ENCODE data around the gene TNFRSF25.

The TNFRSF25 gene

GRCh38 chr1:6483017-6483760 lies 17.2 kb upstream of the TNFRSF25 start:
- H3K79me2 ChIP-seq (ENCODE audit: low read length): no peaks in the 10 kb centered on the region
- no peak overlapping the region for H3K4me2 ChIP-seq (ENCODE audit: low read length)
- no peaks in the 10 kb centered on the region for H3K27me3 ChIP-seq (ENCODE audit: low read depth, low read length)
- no peak overlapping the region for H2AFZ ChIP-seq (ENCODE audit: low read depth, low read length)
- H3K9ac ChIP-seq (ENCODE audit: low read length): no peak overlapping the region
- TF ChIP-seq EZH2phosphoT487 (IDR thresholded peaks at IDR 0.05; ENCODE audit: low read depth): no peak
- no peak for TF ChIP-seq CTCF (IDR thresholded peaks at IDR 0.05; ENCODE audit: low read depth, low read length)
- H3K4me3 ChIP-seq (ENCODE audit: low read length): no peak overlapping the region
- 0 out of 2 replicates have a peak, but pooled peaks cover 6% of the 10 kb centered on the region for H3K4me1 ChIP-seq (ENCODE audit: low read length)
- H3K9me3 ChIP-seq (ENCODE audit: insufficient read depth, low read length): no peaks in the 10 kb centered on the region
- H3K36me3 ChIP-seq (replicated peaks; ENCODE audit: low read depth, low read length): no peaks in the 10 kb centered on the region
- H4K20me1 ChIP-seq (ENCODE audit: insufficient read depth, low read length): no peaks in the 10 kb centered on the region
- H3K27ac ChIP-seq (ENCODE audit: low read length): no peak overlapping the region

- H3K27ac ChIP-seq (ENCODE audit: low read length): no peak overlapping the region
- H3K4me2 ChIP-seq (ENCODE audit: low read length): no peak overlapping the region
- no peaks in the 10 kb centered on the region for H4K20me1 ChIP-seq (ENCODE audit: insufficient read depth, low read length)
- no peak overlapping the region for H2AFZ ChIP-seq (ENCODE audit: low read depth, low read length)
- 0 out of 2 replicates have a peak, but pooled peaks cover 6% of the 10 kb centered on the region for H3K4me1 ChIP-seq (ENCODE audit: low read length)
- no peaks in the 10 kb centered on the region for H3K36me3 ChIP-seq (replicated peaks; ENCODE audit: low read depth, low read length)
- no peak overlapping the region for H3K4me3 ChIP-seq (ENCODE audit: low read length)
- no peaks in the 10 kb centered on the region for H3K27me3 ChIP-seq (ENCODE audit: low read depth, low read length)
- TF ChIP-seq EZH2phosphoT487 (IDR thresholded peaks at IDR 0.05; ENCODE audit: low read depth) (no peak), CTCF (IDR thresholded peaks at IDR 0.05; ENCODE audit: low read depth, low read length) (no peak)
- no peaks in the 10 kb centered on the region for H3K9me3 ChIP-seq (ENCODE audit: insufficient read depth, low read length)
- no peak overlapping the region for H3K9ac ChIP-seq (ENCODE audit: low read length)
- no peaks in the 10 kb centered on the region for H3K79me2 ChIP-seq (ENCODE audit: low read length)
These were observed 15.8 kb upstream of the TNFRSF25 start for GRCh38 chr1:6481820-6482219.

- H3K9ac ChIP-seq (ENCODE audit: low read length): no peak overlapping the region
- H3K27me3 ChIP-seq (ENCODE audit: low read depth, low read length): no peaks in the 10 kb centered on the region
- no peaks in the 10 kb centered on the region for H4K20me1 ChIP-seq (ENCODE audit: insufficient read depth, low read length)
- H3K27ac ChIP-seq (ENCODE audit: low read length): no peak overlapping the region
- H2AFZ ChIP-seq (ENCODE audit: low read depth, low read length): no peak overlapping the region
- H3K9me3 ChIP-seq (ENCODE audit: insufficient read depth, low read length): no peaks in the 10 kb centered on the region
- H3K4me1 ChIP-seq (ENCODE audit: low read length): no peaks in the 10 kb centered on the region
- no peak for TF ChIP-seq CTCF (IDR thresholded peaks at IDR 0.05; ENCODE audit: low read depth, low read length)
- TF ChIP-seq EZH2phosphoT487 (IDR thresholded peaks at IDR 0.05; ENCODE audit: low read depth): no peak
- no peaks in the 10 kb centered on the region for H3K36me3 ChIP-seq (replicated peaks; ENCODE audit: low read depth, low read length)
- no peaks in the 10 kb centered on the region for H3K79me2 ChIP-seq (ENCODE audit: low read length)
- H3K4me3 ChIP-seq (ENCODE audit: low read length): no peak overlapping the region
- no peak overlapping the region for H3K4me2 ChIP-seq (ENCODE audit: low read length)
These were observed 11.3 kb upstream of the TNFRSF25 start for GRCh38 chr1:6477039-6477820.

- Histone ChIP-seq H3K4me1 (ENCODE audit: low read length) (no peaks in the 10 kb centered on the region), H3K79me2 (ENCODE audit: low read length) (no peaks in the 10 kb centered on the region), H3K36me3 (replicated peaks; ENCODE audit: low read depth, low read length) (no peaks in the 10 kb centered on the region), H3K4me3 (ENCODE audit: low read length) (no peak overlapping the region), H3K4me2 (ENCODE audit: low read length) (no peak overlapping the region), H3K9me3 (ENCODE audit: insufficient read depth, low read length) (no peaks in the 10 kb centered on the region), H2AFZ (ENCODE audit: low read depth, low read length) (no peak overlapping the region), H4K20me1 (ENCODE audit: insufficient read depth, low read length) (no peaks in the 10 kb centered on the region), H3K27ac (ENCODE audit: low read length) (no peak overlapping the region), H3K9ac (ENCODE audit: low read length) (no peak overlapping the region), H3K27me3 (ENCODE audit: low read depth, low read length) (no peaks in the 10 kb centered on the region)
- no peak for TF ChIP-seq EZH2phosphoT487 (IDR thresholded peaks at IDR 0.05; ENCODE audit: low read depth)
- TF ChIP-seq CTCF (IDR thresholded peaks at IDR 0.05; ENCODE audit: low read depth, low read length): no peak
These were observed 10.5 kb upstream of the TNFRSF25 start for GRCh38 chr1:6476483-6476882.

All from OCI-LY3 (cell line).